Uterus (tissue), 4 donors: ENCODE results near the gene ST6GALNAC3. TPM values are rescaled to one million over a fixed set of nuclear protein-coding genes. Genes with fewer than 3 reads are reported as not detected.

Source experiments
- DNase-seq, 2 donors: peaks; one replicate each; pipeline ENCODE4 v3.0.0-alpha.2; 2019 to 2020
- H3K27ac ChIP-seq, 2 donors: fragments of 200-600 bp; sonication (generic); 1 replicate in 1 of 2; 2 replicates in 1 of 2; pipeline ENCODE4 v1.5.1; 2016 to 2018
- H3K27me3 ChIP-seq, 2 donors: fragments of 200-600 bp; sonication (generic); one replicate each; pipeline ENCODE4 v1.5.1; 2018 to 2019; ENCODE audit warnings: control low read depth in 1 of 2
- H3K36me3 ChIP-seq, 2 donors: fragments of 200-600 bp; sonication (generic); one replicate each; pipeline ENCODE4 v1.5.1; 2019; ENCODE audit warnings: control low read depth in 1 of 2
- H3K4me1 ChIP-seq, 2 donors: fragments of 200-600 bp; sonication (generic); one replicate each; pipeline ENCODE4 v1.5.1; 2018 to 2019; ENCODE audit warnings: control low read depth in 1 of 2
- H3K4me3 ChIP-seq, 2 donors: fragments of 200-600 bp; sonication (generic); 1 replicate in 1 of 2; 2 replicates in 1 of 2; pipeline ENCODE4 v1.5.1; 2018 to 2019; ENCODE audit warnings: mild to moderate bottlenecking in 1 of 2
- H3K9me3 ChIP-seq, 2 donors: fragments of 200-600 bp; sonication (generic); one replicate each; pipeline ENCODE4 v1.5.1; 2019; ENCODE audit warnings: control low read depth in 1 of 2
- CTCF ChIP-seq, 4 experiments: fragments of 200-600 bp in 2 of 4; fragments of 450-650 bp in 2 of 4; sonication (generic) in 2 of 4; IDR thresholded peaks; one replicate each; pipeline ENCODE4 v1.5.1; 2016 to 2019; ENCODE audit warnings: antibody characterized with exemption in 4 of 4, mild to moderate bottlenecking in 2 of 4, moderate library complexity in 1 of 4
- POLR2A ChIP-seq, 2 donors: fragments of 450-650 bp; IDR thresholded peaks; one replicate each; pipeline ENCODE4 v1.6.1; 2016; ENCODE audit warnings: antibody characterized with exemption in 2 of 2, mild to moderate bottlenecking in 1 of 2, moderate library complexity in 1 of 2
- intact Hi-C: fragments of 100-400 bp; cut with DNase I; formaldehyde crosslinking; loops from one replicate; pipeline ENCODE4 v1.15.1; 2023; ENCODE audit warnings: low total_unique reads
- total RNA-seq, 4 donors: library from RNA; depleted of rRNA in 3 of 4; stranded (reverse); fragments of >200 nt in 3 of 4; gene quantifications; one replicate each; pipeline versions ENCODE4 v1.1.0 to v1.2.4, GENCODE V29; 2014 to 2023
- donor health status: DM: yes; HTN: yes; CAD: no.

ST6GALNAC3 gene
- total RNA-seq, 4 donors from 2014 or later = 6.7 to 43.4 (median 21.1) TPM

GRCh38 chr1:76669131-76669530 is 594.6 kb downstream of the ST6GALNAC3 start:
- H3K36me3 ChIP-seq = no peaks in the 10 kb centered on the region
- DNase-seq = no peak
- no peaks in the 10 kb centered on the region for H3K27me3 ChIP-seq
- intact Hi-C loops = no loop called here
- H3K27ac ChIP-seq = no peak overlapping the region
- H3K4me1 ChIP-seq = no peaks in the 10 kb centered on the region
- TF ChIP-seq CTCF (IDR thresholded peaks at IDR 0.05) (no peak), POLR2A (IDR thresholded peaks at IDR 0.05) (no peak)
- H3K4me3 ChIP-seq = no peak overlapping the region
- no peaks in the 10 kb centered on the region for H3K9me3 ChIP-seq

- no peaks in the 10 kb centered on the region for H3K4me1 ChIP-seq
- H3K36me3 ChIP-seq = no peaks in the 10 kb centered on the region
- no peak for DNase-seq
- H3K9me3 ChIP-seq = no peaks in the 10 kb centered on the region
- no peak for TF ChIP-seq POLR2A (IDR thresholded peaks at IDR 0.05)
- TF ChIP-seq CTCF (IDR thresholded peaks at IDR 0.05) = no peak
- intact Hi-C loops = no loop called here
- no peak overlapping the region for H3K27ac ChIP-seq
- H3K4me3 ChIP-seq = no peak overlapping the region
- no peaks in the 10 kb centered on the region for H3K27me3 ChIP-seq
These were observed 595.2 kb downstream of the ST6GALNAC3 start for GRCh38 chr1:76669624-76670315.

- H3K9me3 ChIP-seq = no peaks in the 10 kb centered on the region
- TF ChIP-seq CTCF (IDR thresholded peaks at IDR 0.05) = no peak
- TF ChIP-seq POLR2A (IDR thresholded peaks at IDR 0.05) = no peak
- H3K4me3 ChIP-seq = no peak overlapping the region
- H3K4me1 ChIP-seq = no peaks in the 10 kb centered on the region
- intact Hi-C loops = no loop called here
- H3K27me3 ChIP-seq = no peaks in the 10 kb centered on the region
- H3K27ac ChIP-seq = no peak overlapping the region
- no peak for DNase-seq
- H3K36me3 ChIP-seq = no peaks in the 10 kb centered on the region
These were observed 600.2 kb downstream of the ST6GALNAC3 start for GRCh38 chr1:76674689-76675210.

GRCh38 chr1:76677416-76678405 is 603.2 kb downstream of the ST6GALNAC3 start:
- TF ChIP-seq POLR2A (IDR thresholded peaks at IDR 0.05) (no peak), CTCF (IDR thresholded peaks at IDR 0.05) (no peak)
- no peak overlapping the region for H3K27ac ChIP-seq
- H3K4me3 ChIP-seq = no peak overlapping the region
- no peaks in the 10 kb centered on the region for H3K4me1 ChIP-seq
- H3K27me3 ChIP-seq = no peaks in the 10 kb centered on the region
- no peak for DNase-seq
- intact Hi-C loops = no loop called here
- H3K36me3 ChIP-seq = no peaks in the 10 kb centered on the region
- no peaks in the 10 kb centered on the region for H3K9me3 ChIP-seq
